ENCODE results near the gene RBP2.

DNA sequence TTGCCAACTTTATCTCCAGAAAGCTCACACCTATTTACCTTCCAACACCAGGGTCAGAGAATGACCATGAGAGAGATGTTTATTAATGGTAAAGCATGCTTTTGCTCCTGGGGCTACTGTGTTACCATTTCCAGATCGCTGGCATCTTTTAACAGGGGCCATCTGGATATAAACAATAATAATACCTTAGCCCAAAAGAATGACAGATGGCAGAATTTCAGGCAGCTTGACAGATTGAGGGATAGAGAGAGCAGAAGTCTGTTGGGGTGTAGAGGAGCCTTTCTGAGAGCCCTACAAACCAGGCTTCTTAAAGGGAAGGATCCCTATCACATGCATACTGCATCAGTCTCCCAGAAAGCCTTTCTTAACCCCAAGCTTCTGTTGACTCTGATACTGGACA lies 45.5 kb upstream of the RBP2 start:
- TF ChIP-seq CTCF (IDR thresholded peaks at IDR 0.05), result no peak
- no peak for TF ChIP-seq POLR2A (IDR thresholded peaks at IDR 0.05)
